Activated gamma-delta T cell treated with anti-CD3 and anti-CD28 coated beads, Interleukin-2, amount 50 U/mL, for 16 hours (primary cell): ENCODE measurements around the gene THBS3.
"Not testable (repeated sequence)": the region's sequence is repeated elsewhere in the genome, so short reads cannot be mapped to it uniquely, and the experiment has no call there.

ENCODE experiments used
- DNase-seq: peaks from one replicate; pipeline ENCODE4 v3.0.0-alpha.2; 2020; ENCODE audit warnings: low read depth

THBS3 gene

GRCh38 chr1:155206891-155207805 lies 549 bp downstream of the THBS3 start:
- DNase-seq = peak; percentile 86

- DNase-seq = no peak
These were observed 1.6 kb downstream of the THBS3 start for GRCh38 chr1:155205969-155206593.

- DNase-seq = no peak
These were observed 2.7 kb downstream of the THBS3 start for GRCh38 chr1:155205035-155205434.

- no peak for DNase-seq
These were observed 4.8 kb downstream of the THBS3 start for GRCh38 chr1:155202731-155203515.

GRCh38 chr1:155202198-155202597 lies 5.5 kb downstream of the THBS3 start:
- no peak for DNase-seq

- no peak for DNase-seq
These were observed 6.8 kb downstream of the THBS3 start for GRCh38 chr1:155200920-155201319.

GRCh38 chr1:155199792-155200191 lies 7.9 kb downstream of the THBS3 start:
- no peak for DNase-seq

GRCh38 chr1:155198547-155198906 lies 9.2 kb downstream of the THBS3 start:
- no peak for DNase-seq

- DNase-seq = no peak
These were observed 9.7 kb downstream of the THBS3 start for GRCh38 chr1:155197901-155198546.

- no peak for DNase-seq
These were observed 10.6 kb downstream of the THBS3 start for GRCh38 chr1:155196893-155197638.

- no peak for DNase-seq
These were observed 11.4 kb downstream of the THBS3 start for GRCh38 chr1:155196103-155196892.

- no peak for DNase-seq
These were observed 12.2 kb downstream of the THBS3 start for GRCh38 chr1:155195201-155196102.

GRCh38 chr1:155193991-155194240 lies 13.8 kb downstream of the THBS3 start:
- not testable (repeated sequence) for DNase-seq

- peak; percentile 63 for DNase-seq
These were observed 14.3 kb downstream of the THBS3 start for GRCh38 chr1:155193275-155193990.

GRCh38 chr1:155192346-155193274 lies 15.1 kb downstream of the THBS3 start:
- no peak for DNase-seq

- DNase-seq = no peak
These were observed 15.8 kb downstream of the THBS3 start for GRCh38 chr1:155191904-155192303.

GRCh38 chr1:155189926-155190325 lies 17.8 kb downstream of the THBS3 start:
- not testable (repeated sequence) for DNase-seq

GRCh38 chr1:155188268-155188667 lies 19.4 kb downstream of the THBS3 start:
- DNase-seq = no peak
